Fibroblast of mammary gland (primary cell): ENCODE results near the gene GPC6.

ENCODE experiments used
- DNase-seq: peaks from one replicate; pipeline ENCODE4 v3.0.0-alpha.2; 2010; ENCODE audit warnings: low read depth
- H3K4me3 ChIP-seq: 2 replicates; pipeline ENCODE4 v1.5.1; 2011; ENCODE audit warnings: low read depth, mild to moderate bottlenecking, low read length, moderate library complexity; ENCODE audit not compliant: control insufficient read depth
- CTCF ChIP-seq: conservative IDR thresholded peaks from 2 replicates; pipeline ENCODE4 v1.5.1; 2011; ENCODE audit warnings: low read depth, low read length, inconsistent platforms; ENCODE audit not compliant: control insufficient read depth, insufficient read depth

GPC6 gene

GRCh38 chr13:93418398-93418797 lies 191.8 kb downstream of the GPC6 start:
- H3K4me3 ChIP-seq, result no peak overlapping the region
- no peak for TF ChIP-seq CTCF
- DNase-seq, result no peak

- TF ChIP-seq CTCF, result no peak
- no peak overlapping the region for H3K4me3 ChIP-seq
- DNase-seq, result no peak
These were observed 193.6 kb downstream of the GPC6 start for GRCh38 chr13:93420206-93420605.

- no peak for DNase-seq
- no peak overlapping the region for H3K4me3 ChIP-seq
- TF ChIP-seq CTCF, result no peak
These were observed 194.3 kb downstream of the GPC6 start for GRCh38 chr13:93420887-93421286.

GRCh38 chr13:93422980-93423543 lies 196.5 kb downstream of the GPC6 start:
- no peak for DNase-seq
- no peak for TF ChIP-seq CTCF
- H3K4me3 ChIP-seq, result no peak overlapping the region

- TF ChIP-seq CTCF, result no peak
- H3K4me3 ChIP-seq, result no peak overlapping the region
- DNase-seq, result no peak
These were observed 198.8 kb downstream of the GPC6 start for GRCh38 chr13:93425411-93425810.

- no peak for TF ChIP-seq CTCF
- DNase-seq, result no peak
- no peak overlapping the region for H3K4me3 ChIP-seq
These were observed 203.8 kb downstream of the GPC6 start for GRCh38 chr13:93430381-93430780.

- H3K4me3 ChIP-seq, result no peak overlapping the region
- no peak for DNase-seq
- no peak for TF ChIP-seq CTCF
These were observed 209.0 kb downstream of the GPC6 start for GRCh38 chr13:93435651-93436050.
